ENCODE results near the gene WDR37. TPM values are rescaled to one million over a fixed set of nuclear protein-coding genes. Genes with fewer than 3 reads are reported as not detected.
A peak's percentile ranks its signal among the peaks of the same experiment; 100 is the strongest.

The WDR37 gene
- total RNA-seq, 1 donor from 2014 or later = 32.1 TPM

- DNase-seq (ENCODE audit: low read depth, low spot score) = no peak
These were observed 71.4 kb downstream of the WDR37 start for GRCh38 chr10:1127629-1128028.

- DNase-seq (ENCODE audit: low read depth, low spot score) = no peak
These were observed 71.9 kb downstream of the WDR37 start for GRCh38 chr10:1128115-1128514.

GRCh38 chr10:1128649-1129048 lies 72.5 kb downstream of the WDR37 start:
- no peak for DNase-seq (ENCODE audit: low read depth, low spot score)

- DNase-seq (ENCODE audit: low read depth, low spot score) = no peak
These were observed 74.0 kb downstream of the WDR37 start for GRCh38 chr10:1130226-1130625.

GRCh38 chr10:1130995-1131790 lies 75.0 kb downstream of the WDR37 start:
- no peak for DNase-seq (ENCODE audit: low read depth, low spot score)

GRCh38 chr10:1132584-1132983 lies 76.4 kb downstream of the WDR37 start:
- no peak for DNase-seq (ENCODE audit: low read depth, low spot score)

GRCh38 chr10:1133495-1134045 lies 77.4 kb downstream of the WDR37 start:
- DNase-seq (ENCODE audit: low read depth, low spot score) = no peak

- no peak for DNase-seq (ENCODE audit: low read depth, low spot score)
These were observed 78.0 kb downstream of the WDR37 start for GRCh38 chr10:1134156-1134555.

- no peak for DNase-seq (ENCODE audit: low read depth, low spot score)
These were observed 80.1 kb downstream of the WDR37 start for GRCh38 chr10:1136268-1136667.

GRCh38 chr10:1137499-1138163 lies 81.4 kb downstream of the WDR37 start:
- no peak for DNase-seq (ENCODE audit: low read depth, low spot score)

GRCh38 chr10:1138529-1138928 lies 82.3 kb downstream of the WDR37 start:
- DNase-seq (ENCODE audit: low read depth, low spot score) = no peak

- no peak for DNase-seq (ENCODE audit: low read depth, low spot score)
These were observed 85.1 kb downstream of the WDR37 start for GRCh38 chr10:1141261-1141660.

GRCh38 chr10:1141701-1142100 lies 85.5 kb downstream of the WDR37 start:
- no peak for DNase-seq (ENCODE audit: low read depth, low spot score)

- no peak for DNase-seq (ENCODE audit: low read depth, low spot score)
These were observed 86.4 kb downstream of the WDR37 start for GRCh38 chr10:1142596-1142995.

- DNase-seq (ENCODE audit: low read depth, low spot score) = no peak
These were observed 91.6 kb downstream of the WDR37 start for GRCh38 chr10:1147810-1148209.

GRCh38 chr10:1148855-1149605 lies 92.8 kb downstream of the WDR37 start:
- no peak for DNase-seq (ENCODE audit: low read depth, low spot score)

GRCh38 chr10:1149793-1150637 lies 93.8 kb downstream of the WDR37 start:
- peak; percentile 5 for DNase-seq (ENCODE audit: low read depth, low spot score)

- no peak for DNase-seq (ENCODE audit: low read depth, low spot score)
These were observed 94.4 kb downstream of the WDR37 start for GRCh38 chr10:1150638-1150955.

- DNase-seq (ENCODE audit: low read depth, low spot score) = no peak
These were observed 95.2 kb downstream of the WDR37 start for GRCh38 chr10:1151076-1152033.
